Endothelial cell of umbilical vein (primary cell): ENCODE data around the gene RPS6KA5. TPM values are rescaled to one million over a fixed set of nuclear protein-coding genes. Genes with fewer than 3 reads are reported as not detected.

Source experiments
- BruUV-seq: library from RNA; stranded (reverse); fragments of 400-500 nt; replicated peaks from 2 replicates; lab custom pipeline; 2021; lab: Mats Ljungman, UMichigan
- CTCF ChIA-PET: fragments of 300-600, 350-600 bp; sonication (Branson Sonifier 250); formaldehyde crosslinking; loops from one replicate; lab custom pipeline; 2021; ENCODE audit warnings: antibody characterized with exemption, inconsistent platforms; lab: Charles Lee
- POLR2A ChIA-PET: fragments of 300-600, 350-600 bp; sonication (Branson Sonifier 250); formaldehyde crosslinking; loops from one replicate; lab custom pipeline; 2021; ENCODE audit warnings: antibody characterized with exemption, inconsistent platforms; lab: Charles Lee
- DNase-seq: peaks from one replicate; pipeline ENCODE4 v3.0.0-alpha.2; 2011; ENCODE audit warnings: low read depth, low spot score
- FAIRE-seq: peaks from 2 replicates; lab custom pipeline; 2011; peaks lifted over from hg19 to GRCh38; lab: Jason Lieb, UNC
- H2AFZ ChIP-seq: 2 replicates; pipeline ENCODE4 v1.6.0; 2012; ENCODE audit warnings: low read depth, low read length, control low read depth, inconsistent platforms
- H3K27ac ChIP-seq: 2 replicates; pipeline ENCODE4 v1.5.1; 2011; ENCODE audit warnings: low read depth, mild to moderate bottlenecking, control low read depth, low read length, moderate library complexity; ENCODE audit not compliant: insufficient read depth
- H3K27me3 ChIP-seq, 2 experiments: 2 replicates each; pipeline versions ENCODE4 v1.6.0 to v1.6.1; 2011; ENCODE audit warnings: low read length in 2 of 2, mixed read lengths in 1 of 2; ENCODE audit not compliant: control insufficient read depth in 2 of 2, insufficient read depth in 2 of 2
- H3K36me3 ChIP-seq, 2 experiments: 2 replicates in 1 of 2; 3 replicates in 1 of 2; pipeline ENCODE4 v1.5.1; 2011; ENCODE audit warnings: low read length in 2 of 2, mild to moderate bottlenecking in 1 of 2, moderate library complexity in 1 of 2; ENCODE audit not compliant: control insufficient read depth in 2 of 2, insufficient read depth in 2 of 2; ENCODE audit errors: extremely low read depth in 1 of 2
- H3K4me1 ChIP-seq: 3 replicates; pipeline ENCODE4 v1.5.1; 2011; ENCODE audit warnings: mild to moderate bottlenecking, low read length; ENCODE audit not compliant: control insufficient read depth, insufficient read depth; ENCODE audit errors: extremely low read depth
- H3K4me2 ChIP-seq: 2 replicates; pipeline ENCODE4 v1.6.1; 2011; ENCODE audit warnings: low read length, control low read depth, mixed read lengths; ENCODE audit not compliant: insufficient read depth
- H3K4me3 ChIP-seq, 3 experiments: fragments of 200-600 bp in 1 of 3; sonication (generic), shearing (Covaris generic) in 1 of 3; replicated peaks in 1 of 3; 2 replicates each; pipeline ENCODE4 v1.5.1; 2011 to 2016; ENCODE audit warnings: control low read depth in 3 of 3, low read length in 3 of 3, mild to moderate bottlenecking in 2 of 3, inconsistent platforms in 1 of 3, low read depth in 1 of 3, moderate library complexity in 1 of 3; ENCODE audit not compliant: insufficient read depth in 1 of 3
- H3K79me2 ChIP-seq: 2 replicates; pipeline ENCODE4 v1.6.0; 2012; ENCODE audit warnings: low read length, inconsistent platforms; ENCODE audit not compliant: control insufficient read depth, insufficient read depth
- H3K9ac ChIP-seq: replicated peaks from 2 replicates; pipeline ENCODE3; 2011; ENCODE audit warnings: low read length, control low read depth; ENCODE audit not compliant: insufficient read depth; ENCODE audit errors: extremely low read depth
- H3K9me1 ChIP-seq: replicated peaks from 3 replicates; pipeline ENCODE4 v1.6.0; 2011; ENCODE audit warnings: mild to moderate bottlenecking, low read length; ENCODE audit not compliant: control insufficient read depth, insufficient read depth; ENCODE audit errors: extremely low read depth
- H3K9me3 ChIP-seq: replicated peaks from 2 replicates; pipeline ENCODE4 v1.5.1; 2012; ENCODE audit warnings: low read length, inconsistent platforms; ENCODE audit not compliant: control insufficient read depth, insufficient read depth
- H4K20me1 ChIP-seq: replicated peaks from 2 replicates; pipeline ENCODE3; 2011; ENCODE audit warnings: mild to moderate bottlenecking, low read length; ENCODE audit not compliant: control insufficient read depth, insufficient read depth; ENCODE audit errors: extremely low read depth
- CTCF ChIP-seq, 2 donors: IDR thresholded peaks; 1 replicate in 1 of 2; 2 replicates in 1 of 2; pipeline ENCODE4 v1.5.1; 2011; ENCODE audit warnings: low read length in 2 of 2, mild to moderate bottlenecking in 2 of 2, moderate library complexity in 2 of 2, control low read depth in 1 of 2, inconsistent platforms in 1 of 2, low read depth in 1 of 2; ENCODE audit not compliant: insufficient read depth in 1 of 2; ENCODE audit errors: extremely low read depth in 1 of 2
- FOS ChIP-seq: IDR thresholded peaks from 2 replicates; pipeline ENCODE4 v1.6.1; 2011; ENCODE audit warnings: mild to moderate bottlenecking, low read length, moderate library complexity, borderline replicate concordance; ENCODE audit not compliant: insufficient read depth
- GATA2 ChIP-seq: IDR thresholded peaks from 2 replicates; pipeline ENCODE4 v1.7.0; 2011; ENCODE audit warnings: low read depth, mild to moderate bottlenecking, moderate library complexity, mixed read lengths, low read length; ENCODE audit not compliant: insufficient read length, insufficient read depth
- JUN ChIP-seq: IDR thresholded peaks from 2 replicates; pipeline ENCODE4 v1.6.1; 2011; ENCODE audit warnings: borderline replicate concordance, low read depth; ENCODE audit not compliant: insufficient read length, insufficient read depth
- MAX ChIP-seq: IDR thresholded peaks from 2 replicates; pipeline ENCODE4 v1.6.1; 2011; ENCODE audit not compliant: insufficient read depth, insufficient read length
- MYC ChIP-seq: IDR thresholded peaks from one replicate; pipeline ENCODE4 v1.6.1; 2011; ENCODE audit warnings: mild to moderate bottlenecking, low read depth, low read length
- POLR2A ChIP-seq: IDR thresholded peaks from 2 replicates; pipeline ENCODE4 v1.6.1; 2012; ENCODE audit warnings: low read depth, mild to moderate bottlenecking, control low read depth, low read length
- POLR2AphosphoS5 ChIP-seq: IDR thresholded peaks from 2 replicates; pipeline ENCODE4 v1.6.1; 2012; ENCODE audit warnings: low read depth, mild to moderate bottlenecking, control low read depth, low read length, moderate library complexity; ENCODE audit not compliant: insufficient read depth
- dilution Hi-C: fragments of 300-500 bp; cut with MboI; formaldehyde crosslinking; loops from one replicate; pipeline ENCODE4 v1.15.0; 2019; ENCODE audit warnings: low sequenced_read_pairs; ENCODE audit not compliant: extremely low pct_ligation_motif_present
- intact Hi-C: fragments of 100-400 bp; cut with micrococcal nuclease; formaldehyde crosslinking; loops from one replicate; pipeline ENCODE4 v1.10.0; 2022
- polyA plus RNA-seq, 4 experiments: library from polyadenylated mRNA; depleted of rRNA in 3 of 4; stranded (reverse) in 3 of 4; unstranded in 1 of 4; fragments of >200 nt; gene quantifications; 2 replicates each; pipeline versions ENCODE4 v1.2.1 to v1.2.3, GENCODE V29; 2011 to 2012; ENCODE audit warnings: missing spikeins in 1 of 4
- total RNA-seq: library from RNA; stranded (reverse); gene quantifications from 2 replicates; pipeline ENCODE4 v1.2.3, GENCODE V29; 2021

The RPS6KA5 gene
- total and polyA plus RNA-seq, 2 donors (not counting 3 experiments of a cell fraction or from before 2014, with no cell fraction given) = 2.9 to 5.4 TPM

GRCh38 chr14:90853116-90853515, 207.3 kb downstream of the RPS6KA5 start:
- intact Hi-C loops (loop anchor here (5.0 kb wide), 1 partner anchor 446 kb away; no protein-coding TSS in a partner anchor), dilution Hi-C loops (no loop called here)
- H3K4me2 ChIP-seq = no peak overlapping the region
- FAIRE-seq (no peak), DNase-seq (no peak)
- no peak overlapping the region for H3K4me3 ChIP-seq
- H3K27me3 ChIP-seq = no peaks in the 10 kb centered on the region
- TF ChIP-seq MAX = no peak
- no peak for TF ChIP-seq POLR2A
- TF ChIP-seq GATA2 = no peak
- no peak for TF ChIP-seq FOS
- no peak for TF ChIP-seq JUN
- ChIA-PET CTCF (no interaction called here), POLR2A (no interaction called here)
- no peaks in the 10 kb centered on the region for H3K79me2 ChIP-seq
- H3K9ac ChIP-seq = no peak overlapping the region
- no peaks in the 10 kb centered on the region for H3K9me1 ChIP-seq
- peaks cover 20% of the 10 kb centered on the region for H3K4me1 ChIP-seq
- BruUV-seq = no TSS peak
- H3K27ac ChIP-seq = no peak overlapping the region
- no peaks in the 10 kb centered on the region for H4K20me1 ChIP-seq
- no peak overlapping the region for H2AFZ ChIP-seq
- H3K9me3 ChIP-seq = no peaks in the 10 kb centered on the region
- no peaks in the 10 kb centered on the region for H3K36me3 ChIP-seq

DNA sequence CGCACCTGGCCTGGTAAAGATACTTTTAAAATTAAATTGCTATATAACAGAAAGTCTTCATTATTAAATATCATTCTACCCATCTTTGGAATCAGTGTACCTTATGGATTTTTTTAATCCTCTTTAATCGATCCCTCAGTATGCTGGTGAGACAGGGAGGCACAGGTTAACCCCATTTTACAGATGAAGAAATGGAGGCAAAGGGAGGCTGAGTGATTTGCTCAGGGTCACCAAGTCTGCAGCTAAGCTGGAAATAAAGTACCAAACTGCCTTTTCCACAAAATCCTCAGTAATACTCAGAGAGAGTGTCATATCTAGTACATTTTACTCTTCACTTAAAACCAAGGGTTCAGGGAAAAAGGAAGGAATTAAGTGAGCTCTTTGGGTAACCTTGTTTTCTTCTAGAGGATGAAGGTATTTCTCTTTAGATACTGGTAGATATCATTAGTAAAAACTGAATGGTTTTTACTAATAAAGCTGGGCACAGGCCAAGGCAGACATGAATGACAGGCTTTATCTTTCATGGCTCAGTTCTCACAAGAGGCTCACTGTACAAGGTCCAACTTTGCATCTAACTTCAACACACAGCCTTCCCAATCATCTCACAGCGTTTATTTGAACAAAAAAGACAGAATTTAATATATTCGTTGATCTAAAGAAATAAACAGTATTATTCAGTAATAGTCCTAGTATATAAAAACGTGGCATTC, 209.0 kb downstream of the RPS6KA5 start:
- Histone ChIP-seq H4K20me1 (no peaks in the 10 kb centered on the region), H3K27me3 (no peaks in the 10 kb centered on the region), H3K4me1 (peaks cover 20% of the 10 kb centered on the region), H3K4me3 (no peak overlapping the region), H3K9me3 (no peaks in the 10 kb centered on the region), H3K9me1 (no peaks in the 10 kb centered on the region), H3K9ac (peak overlapping the region; percentile 74), H3K79me2 (no peaks in the 10 kb centered on the region), H2AFZ (no peak overlapping the region), H3K4me2 (no peak overlapping the region), H3K27ac (peak overlapping the region; percentile 91), H3K36me3 (no peaks in the 10 kb centered on the region)
- TF ChIP-seq GATA2 (no peak), CTCF (IDR thresholded peaks at IDR 0.05; ENCODE audit: extremely low read depth in 1 of 2, insufficient read depth in 1 of 2, low read depth in 1 of 2, low read length in 2 of 2) (no peak), POLR2AphosphoS5 (no peak), MYC (no peak)
- CTCF ChIA-PET = interaction anchor here (1.4 to 2.4 kb wide), 3 partner anchors 15 to 94 kb away, joined by 3 to 11 read pairs (median 8); no protein-coding TSS in a partner anchor
- dilution Hi-C loops (no loop called here), intact Hi-C loops (loop anchor here (2.0 to 5.0 kb wide), 2 partner anchors 57 to 444 kb away; no protein-coding TSS in a partner anchor)
- no peak for DNase-seq
- BruUV-seq = TSS peak; percentile 85
- no peak for FAIRE-seq
- POLR2A ChIA-PET = no interaction called here
